Gastroesophageal sphincter (tissue), 4 donors: ENCODE measurements around the gene POLQ. TPM values are rescaled to one million over a fixed set of nuclear protein-coding genes. Genes with fewer than 3 reads are reported as not detected.
"Not testable (repeated sequence)": the region's sequence is repeated elsewhere in the genome, so short reads cannot be mapped to it uniquely, and the experiment has no call there.

ENCODE experiments used
- ATAC-seq: fragments of 150-250 bp; one replicate; pipeline ENCODE4 v1.9.1; 2016; ENCODE audit warnings: mild to moderate bottlenecking, moderate library complexity
- H3K27ac ChIP-seq, 4 donors: fragments of 200-600 bp; sonication (generic) in 3 of 4; 1 replicate in 3 of 4; 2 replicates in 1 of 4; pipeline ENCODE4 v1.5.1; 2016 to 2019
- H3K27me3 ChIP-seq: fragments of 200-600 bp; sonication (generic); one replicate; pipeline ENCODE4 v1.5.1; 2019
- H3K36me3 ChIP-seq, 2 donors: fragments of 200-600 bp; sonication (generic); one replicate each; pipeline ENCODE4 v1.5.1; 2019; ENCODE audit warnings: control low read depth in 1 of 2
- H3K4me1 ChIP-seq, 3 donors: fragments of 200-600 bp; sonication (generic); 1 replicate in 2 of 3; 2 replicates in 1 of 3; pipeline ENCODE4 v1.5.1; 2016 to 2019; ENCODE audit warnings: control low read depth in 2 of 3
- H3K4me3 ChIP-seq, 2 donors: fragments of 200-600 bp; sonication (generic); one replicate each; pipeline ENCODE4 v1.5.1; 2019; ENCODE audit warnings: mild to moderate bottlenecking in 1 of 2, moderate library complexity in 1 of 2
- H3K9me3 ChIP-seq, 3 donors: fragments of 200-600 bp; sonication (generic); one replicate each; pipeline ENCODE4 v1.5.1; 2017 to 2019; ENCODE audit warnings: control low read depth in 2 of 3
- CTCF ChIP-seq, 4 experiments: fragments of 200-600 bp in 2 of 4; fragments of 450-650 bp in 2 of 4; sonication (generic) in 1 of 4; IDR thresholded peaks; one replicate each; pipeline ENCODE4 v1.5.1; 2017 to 2019; ENCODE audit warnings: antibody characterized with exemption in 4 of 4, mild to moderate bottlenecking in 2 of 4, moderate library complexity in 2 of 4
- EP300 ChIP-seq: sonication (generic); formaldehyde crosslinking; IDR thresholded peaks from one replicate; pipeline ENCODE4 v1.6.1; 2017; ENCODE audit warnings: antibody characterized with exemption, mild to moderate bottlenecking
- POLR2A ChIP-seq, 2 donors: fragments of 450-650 bp; IDR thresholded peaks; one replicate each; pipeline ENCODE4 v1.6.1; 2017; ENCODE audit warnings: antibody characterized with exemption in 2 of 2, mild to moderate bottlenecking in 2 of 2, moderate library complexity in 1 of 2
- POLR2AphosphoS5 ChIP-seq: sonication (generic); formaldehyde crosslinking; IDR thresholded peaks from one replicate; pipeline ENCODE4 v1.6.1; 2017; ENCODE audit warnings: antibody characterized with exemption
- WGBS, 2 donors: methylation state at CpG; one replicate each; pipeline ENCODE4 v1.1.5; 2018; ENCODE audit warnings: low coverage in 1 of 2; 5-methylcytosine and 5-hydroxymethylcytosine counted together
- total RNA-seq, 4 donors: library from RNA; depleted of rRNA; stranded (reverse); fragments of >200 nt; gene quantifications; one replicate each; pipeline ENCODE4 v1.1.0, GENCODE V29; 2016

POLQ gene
- total RNA-seq, 4 donors from 2014 or later, result 0.13 to 0.25 (median 0.15) TPM

DNA sequence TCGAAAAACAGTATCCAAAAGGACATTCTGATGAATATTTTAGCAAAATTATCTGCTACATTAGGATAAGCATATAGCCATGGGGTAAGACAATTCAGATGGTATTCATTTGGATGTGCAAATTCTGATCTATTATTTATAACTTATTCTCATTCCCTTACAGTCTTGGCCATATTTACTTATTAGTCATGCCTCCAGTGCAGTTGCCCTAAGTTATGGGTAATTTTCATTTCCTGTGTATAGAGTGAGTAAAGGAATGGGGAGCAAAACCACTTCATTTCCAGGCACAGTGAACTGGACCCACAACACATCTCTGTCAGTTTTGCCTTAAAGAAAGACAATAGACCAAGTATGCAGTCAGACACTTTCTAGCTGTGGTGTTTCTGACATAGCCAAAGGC lies 134.3 kb downstream of the POLQ start:
- no peak overlapping the region for H3K4me3 ChIP-seq
- H3K9me3 ChIP-seq, result no peaks in the 10 kb centered on the region
- H3K36me3 ChIP-seq, result no peaks in the 10 kb centered on the region
- no peak for TF ChIP-seq POLR2AphosphoS5
- H3K4me1 ChIP-seq, result no peaks in the 10 kb centered on the region
- no peak overlapping the region for H3K27ac ChIP-seq
- no peak for ATAC-seq
- WGBS, 2 donors, result 95 to 100% methylated on average over 1 of the region's 1 CpG
- H3K27me3 ChIP-seq, result no peaks in the 10 kb centered on the region

DNA sequence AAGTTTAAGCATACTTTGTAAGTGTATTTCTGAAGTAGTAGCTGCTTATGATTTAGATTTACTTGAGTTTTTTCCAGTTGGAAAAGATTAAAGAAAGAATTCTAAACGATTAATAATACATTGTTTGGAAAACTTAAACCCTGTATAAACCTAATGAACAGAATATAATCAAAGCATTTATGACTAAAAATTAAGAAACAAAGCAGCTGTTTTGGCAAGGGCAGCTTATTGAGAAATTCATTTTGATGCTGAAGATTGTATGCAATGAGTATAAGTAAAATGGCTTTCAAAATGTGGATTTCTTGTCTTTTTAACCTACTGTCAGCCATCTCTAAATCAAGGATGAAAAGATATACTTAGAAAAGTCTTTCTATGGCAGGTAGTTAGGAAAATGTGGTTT lies 140.2 kb downstream of the POLQ start:
- Histone ChIP-seq H3K36me3 (no peaks in the 10 kb centered on the region), H3K27me3 (no peaks in the 10 kb centered on the region), H3K27ac (no peak overlapping the region), H3K4me3 (no peak overlapping the region), H3K4me1 (no peaks in the 10 kb centered on the region), H3K9me3 (no peaks in the 10 kb centered on the region)
- 7 to 14% methylated on average over 1 of the region's 1 CpG for WGBS, 2 donors
- no peak for ATAC-seq
- no peak for TF ChIP-seq CTCF (IDR thresholded peaks at IDR 0.05)
- TF ChIP-seq POLR2A (IDR thresholded peaks at IDR 0.05), result no peak
- no peak for TF ChIP-seq EP300
- TF ChIP-seq POLR2AphosphoS5, result no peak

- H3K36me3 ChIP-seq, result no peaks in the 10 kb centered on the region
- no peak for TF ChIP-seq EP300
- no peak for TF ChIP-seq POLR2AphosphoS5
- no peak for TF ChIP-seq POLR2A (IDR thresholded peaks at IDR 0.05)
- no peak for TF ChIP-seq CTCF (IDR thresholded peaks at IDR 0.05)
- no peaks in the 10 kb centered on the region for H3K27me3 ChIP-seq
- no peaks in the 10 kb centered on the region for H3K4me1 ChIP-seq
- no peak overlapping the region for H3K4me3 ChIP-seq
- H3K27ac ChIP-seq, result no peak overlapping the region
- ATAC-seq, result no peak
- no peaks in the 10 kb centered on the region for H3K9me3 ChIP-seq
Observed at GRCh38 chr3:121399820-121400219, 146.0 kb downstream of the POLQ start.

DNA sequence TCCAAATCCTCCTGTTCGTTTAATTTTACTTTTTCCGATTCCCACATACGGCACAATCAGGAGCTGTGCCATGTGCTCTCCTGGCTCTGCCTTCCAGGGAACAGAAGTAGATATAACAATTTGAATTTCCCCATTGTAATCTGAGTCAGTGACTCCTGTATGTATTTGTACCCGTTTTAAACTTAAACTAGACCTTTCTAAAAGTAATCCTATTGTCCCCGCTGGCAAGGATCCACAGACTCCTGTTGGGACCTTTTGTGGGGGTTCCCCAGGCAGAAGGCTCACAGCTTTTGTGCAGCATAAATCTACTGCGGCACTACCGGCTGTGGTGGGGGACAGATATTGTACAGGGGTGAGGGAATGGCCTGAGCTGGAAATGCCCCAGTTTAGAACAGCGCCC lies 147.7 kb downstream of the POLQ start:
- ATAC-seq, H3K36me3 ChIP-seq, H3K27me3 ChIP-seq, H3K4me1 ChIP-seq, H3K4me3 ChIP-seq, H3K9me3 ChIP-seq, H3K27ac ChIP-seq: not testable (repeated sequence)
- WGBS, 2 donors, result 43 to 88% methylated on average over 1 to 6 of the region's 8 CpGs

GRCh38 chr3:121395967-121396366 lies 149.8 kb downstream of the POLQ start:
- H3K36me3 ChIP-seq, ATAC-seq, H3K27ac ChIP-seq, H3K9me3 ChIP-seq, H3K4me3 ChIP-seq, H3K27me3 ChIP-seq, H3K4me1 ChIP-seq: not testable (repeated sequence)
- no CpG with 5 or more reads among the region's 1 CpG for WGBS, 2 donors

GRCh38 chr3:121388308-121388707 lies 157.5 kb downstream of the POLQ start:
- WGBS, 2 donors, result 62 to 66% methylated on average over 2 to 3 of the region's 3 CpGs
- H3K9me3 ChIP-seq, H3K27me3 ChIP-seq, H3K4me1 ChIP-seq, H3K4me3 ChIP-seq, H3K27ac ChIP-seq, H3K36me3 ChIP-seq, ATAC-seq: not testable (repeated sequence)

Other genes starting within 250 kb of the POLQ start
- gene ARGFX, start 22.0 kb upstream of the POLQ start, total RNA-seq, result not detected
- gene FBXO40, start 47.4 kb upstream of the POLQ start, total RNA-seq, result under 1 TPM in 2 of 4 donors, not detected in 2; 0.08 to 0.16 TPM
- 10 to 100 TPM; 21.8 to 68.1 (median 28.9) TPM for gene HCLS1, start 114.9 kb upstream of the POLQ start, total RNA-seq
- gene GOLGB1, start 203.8 kb upstream of the POLQ start, total RNA-seq, result 10 to 100 TPM; 67.9 to 94.3 (median 76.6) TPM